Cortex of kidney (tissue), 1 donor: ENCODE results near the gene JAKMIP1.

Experiments used
- DNase-seq: peaks from one replicate; lab custom pipeline; 2025; lab: John Stamatoyannopoulos, UW

The JAKMIP1 gene

GRCh38 chr4:6200011-6200921, at the start of gene JAKMIP1:
Gene JAKMIP1, minus strand, starts transcription at chr4:6200549. Its CDS starts 87,699 bp downstream, at chr4:6112850.
- no peak for DNase-seq

GRCh38 chr4:6248394-6248793, 48.0 kb upstream of the JAKMIP1 start:
- DNase-seq = no peak

GRCh38 chr4:6246170-6246634, 45.9 kb upstream of the JAKMIP1 start:
- DNase-seq = no peak

DNA sequence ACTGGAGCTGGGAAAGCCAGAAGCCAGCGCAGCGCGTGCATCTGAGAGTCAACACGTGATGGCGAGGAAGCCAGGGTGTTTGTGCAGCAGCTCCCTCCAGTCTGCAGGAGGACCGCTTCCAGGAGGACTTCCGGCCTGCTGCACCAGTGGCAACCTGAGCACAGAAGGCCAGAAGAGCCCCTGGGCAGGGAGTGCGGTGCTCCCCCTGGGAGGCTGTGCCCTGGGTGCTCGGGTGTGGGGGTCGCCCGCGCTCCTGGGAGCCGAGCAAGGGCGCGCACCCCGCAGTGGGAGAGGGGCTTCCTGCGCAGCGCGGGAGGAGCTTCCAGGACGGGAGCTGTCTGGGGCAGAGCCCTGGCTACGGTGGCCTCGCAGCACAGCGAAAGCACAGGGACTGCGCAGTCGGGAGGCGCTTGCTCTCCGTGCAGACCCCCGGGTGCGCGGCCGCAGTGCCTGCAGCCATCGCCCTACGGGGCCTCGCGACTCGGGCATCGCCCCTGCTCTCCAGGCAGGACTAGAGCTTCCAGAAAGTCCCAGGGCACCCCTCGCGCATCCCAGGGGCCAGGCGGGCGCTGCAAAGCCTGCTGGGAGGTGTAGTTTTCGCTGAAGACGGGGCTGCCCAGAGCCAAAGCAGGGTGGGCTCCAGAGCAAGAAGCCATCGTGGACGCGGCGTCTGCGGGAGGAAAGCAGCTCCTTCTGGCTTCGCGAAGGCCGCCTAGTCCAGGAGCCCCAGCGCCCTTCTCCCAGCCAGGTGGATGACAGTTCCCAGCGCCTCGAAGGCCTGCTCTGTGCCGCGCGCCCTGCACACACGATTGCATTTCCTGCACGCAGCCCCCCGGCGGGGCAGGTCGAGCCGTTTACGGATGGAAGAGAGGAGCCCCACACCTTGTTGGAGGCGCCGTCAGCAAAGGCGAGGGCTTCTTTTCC, 45.2 kb upstream of the JAKMIP1 start:
- DNase-seq = no peak

DNA sequence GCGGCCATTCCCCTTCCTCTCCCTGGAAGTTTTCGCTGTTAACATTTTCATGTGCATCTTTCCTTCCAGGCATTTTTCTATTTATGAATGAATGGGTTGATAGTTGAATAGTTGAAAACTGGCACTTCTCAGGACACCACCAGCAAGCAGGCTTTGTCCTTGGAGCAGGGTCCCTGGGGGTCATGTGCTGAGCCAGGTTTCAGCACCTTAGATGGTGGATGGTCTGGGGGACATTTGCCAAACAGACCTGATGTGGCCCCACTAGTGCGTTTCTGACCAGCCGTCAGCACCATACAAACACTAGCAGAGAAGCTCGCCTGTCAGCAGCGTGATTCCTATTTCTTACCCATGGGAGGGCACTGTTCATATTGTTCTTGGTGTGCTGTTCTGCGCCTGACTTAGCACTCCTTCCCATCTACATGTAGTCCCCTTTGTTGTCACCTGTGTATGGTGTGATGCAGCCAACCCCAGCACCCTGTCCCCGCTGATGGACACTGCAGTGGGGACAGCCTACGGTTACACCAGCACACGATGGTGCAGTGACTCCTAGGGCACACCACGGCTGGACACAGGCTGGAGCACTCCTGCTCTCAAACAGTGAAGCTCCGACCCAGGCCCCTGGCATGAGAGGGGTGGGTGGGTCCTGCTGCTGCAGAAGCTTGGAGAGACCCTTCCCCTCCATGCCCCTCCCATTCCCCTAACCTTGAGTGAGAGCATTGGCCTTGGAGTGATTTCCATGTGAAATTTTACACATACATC, 42.1 kb upstream of the JAKMIP1 start:
- DNase-seq = no peak

GRCh38 chr4:6241062-6241845, 40.9 kb upstream of the JAKMIP1 start:
- DNase-seq = no peak

- no peak for DNase-seq
Measured at GRCh38 chr4:6239968-6240367, 39.6 kb upstream of the JAKMIP1 start.

GRCh38 chr4:6239486-6239885, 39.1 kb upstream of the JAKMIP1 start:
- DNase-seq = no peak

GRCh38 chr4:6236816-6237390, 36.6 kb upstream of the JAKMIP1 start:
- DNase-seq = no peak

DNA sequence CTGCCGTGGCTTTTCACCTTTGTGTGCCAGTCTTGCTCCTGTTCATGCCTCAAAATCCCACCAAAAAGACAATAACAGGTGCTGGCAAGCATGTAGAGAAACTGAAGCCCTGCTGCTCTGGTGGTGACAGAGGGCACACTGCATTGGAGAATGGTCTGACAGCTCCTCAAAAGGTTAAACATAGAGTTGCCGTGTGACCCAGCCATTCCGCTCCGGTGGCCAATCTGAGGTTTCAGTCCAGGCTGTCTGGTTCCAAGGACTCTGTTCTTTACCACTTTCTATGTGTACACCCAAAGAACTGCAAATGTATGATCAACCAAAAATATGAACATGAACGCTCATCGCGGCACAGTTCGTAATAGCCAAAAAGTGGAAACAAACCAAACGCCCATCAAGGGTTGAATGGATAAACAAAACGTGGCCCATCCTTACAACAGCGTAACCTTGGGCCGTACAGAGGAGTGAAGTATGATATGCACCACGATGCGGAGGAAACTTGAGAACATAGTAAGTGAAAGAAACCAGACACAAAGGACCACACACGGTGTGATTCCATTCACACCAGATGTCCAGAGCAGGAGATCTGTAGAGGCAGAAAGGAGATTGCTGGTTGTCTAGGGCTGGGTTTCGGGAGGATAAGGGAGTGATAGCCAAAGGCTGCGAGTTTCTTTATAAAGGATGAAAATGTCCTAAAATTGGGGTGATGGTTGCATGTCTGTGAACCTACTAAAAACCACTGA, 35.7 kb upstream of the JAKMIP1 start:
- no peak for DNase-seq

GRCh38 chr4:6235012-6235411, 34.7 kb upstream of the JAKMIP1 start:
- no peak for DNase-seq

- DNase-seq = no peak
Measured at GRCh38 chr4:6233929-6234328, 33.6 kb upstream of the JAKMIP1 start.

GRCh38 chr4:6232836-6233785, 32.8 kb upstream of the JAKMIP1 start:
- DNase-seq = no peak

GRCh38 chr4:6231663-6232165, 31.4 kb upstream of the JAKMIP1 start:
- no peak for DNase-seq

DNA sequence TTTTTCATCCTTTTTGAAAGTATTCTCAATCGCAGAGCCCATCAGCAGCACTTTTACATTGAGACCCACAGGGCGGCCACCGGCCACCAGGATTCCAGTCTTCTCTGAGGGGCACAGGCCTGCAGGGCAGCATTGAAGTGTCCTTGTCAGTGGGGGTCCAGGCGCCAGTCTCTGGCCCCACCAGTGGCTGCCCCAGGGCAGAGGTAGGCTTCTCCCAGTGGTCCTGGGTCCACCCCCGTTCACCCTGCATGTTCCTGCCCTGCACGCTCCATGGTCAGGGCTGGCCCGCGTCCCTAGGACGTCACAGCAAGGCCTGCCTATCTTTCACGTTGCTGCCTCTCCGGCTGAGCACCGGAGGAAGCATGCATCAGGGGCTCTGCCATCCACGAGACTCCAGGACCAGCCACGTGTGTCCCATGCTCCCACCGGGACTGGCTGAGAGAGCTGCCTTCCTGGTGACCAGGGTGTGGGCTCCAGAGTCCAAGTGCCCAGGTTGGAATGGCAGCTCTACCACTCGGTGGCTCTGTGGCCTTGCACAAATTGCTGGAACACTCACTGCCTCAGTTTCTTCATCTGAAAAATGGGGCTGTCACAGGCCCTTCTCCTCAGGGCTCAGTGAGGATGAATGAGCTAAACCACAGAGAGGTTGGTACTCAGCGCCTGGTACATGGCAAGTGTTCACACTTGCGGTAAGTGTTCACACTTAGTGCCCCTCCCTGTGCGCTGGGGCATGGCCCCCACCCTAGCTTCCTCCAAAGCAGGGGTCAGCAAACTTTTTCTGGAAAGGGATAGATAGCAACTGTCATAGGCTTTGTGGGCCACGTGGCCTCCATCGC, 30.7 kb upstream of the JAKMIP1 start:
- no peak for DNase-seq

- DNase-seq = no peak
Measured at GRCh38 chr4:6230502-6230785, 30.1 kb upstream of the JAKMIP1 start.

DNA sequence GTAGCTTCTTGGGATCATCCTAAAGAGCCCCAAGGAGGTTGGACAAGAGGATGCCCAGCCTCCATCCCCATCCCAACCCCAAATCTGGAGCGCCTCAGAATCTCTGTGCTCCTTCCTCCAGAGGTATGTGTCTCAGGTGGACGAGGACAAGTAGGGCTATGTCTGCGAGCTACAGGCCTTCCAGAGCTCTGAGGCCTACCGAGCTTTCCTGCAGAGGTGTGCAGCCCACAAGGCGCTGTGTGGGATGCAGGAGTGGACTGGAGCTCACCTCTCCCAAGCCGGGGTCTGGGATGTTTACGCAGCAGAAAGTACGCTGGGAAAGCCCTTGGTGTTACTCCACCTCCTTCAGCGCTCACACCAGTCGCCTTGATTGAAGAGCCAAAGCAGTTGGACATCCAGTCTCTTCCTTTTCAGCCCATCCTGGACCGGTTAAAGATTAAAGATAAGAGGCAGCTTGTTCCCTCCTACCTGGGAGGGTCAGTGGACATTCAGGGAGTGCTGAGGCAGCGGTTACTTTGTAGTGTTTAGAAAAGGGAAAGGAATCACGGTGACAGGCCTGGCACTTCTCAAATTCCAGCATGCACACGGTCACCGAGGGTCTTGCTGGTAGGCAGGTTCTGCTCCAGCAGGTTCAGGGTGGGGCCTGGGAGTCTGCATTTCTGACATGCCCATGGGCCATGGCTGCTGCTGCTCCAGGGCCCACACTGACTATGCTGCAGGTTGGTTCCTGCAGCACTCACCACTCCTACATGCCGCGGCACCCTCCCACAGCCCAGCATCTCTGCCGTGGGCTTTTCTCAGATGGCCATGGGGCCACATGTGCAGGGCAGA, 29.5 kb upstream of the JAKMIP1 start:
- no peak for DNase-seq
